GM12873 (cell line): ENCODE data around the gene MTUS2.

Experiments
- TF ChIP-seq, protein P1 (sequence below): IDR thresholded peaks from 2 replicates; pipeline ENCODE4 v1.5.1; 2012; ENCODE audit warnings: low read depth, mild to moderate bottlenecking, moderate library complexity, low read length, control low read depth; ENCODE audit not compliant: insufficient read depth; ENCODE audit errors: missing control alignments

The MTUS2 gene

DNA sequence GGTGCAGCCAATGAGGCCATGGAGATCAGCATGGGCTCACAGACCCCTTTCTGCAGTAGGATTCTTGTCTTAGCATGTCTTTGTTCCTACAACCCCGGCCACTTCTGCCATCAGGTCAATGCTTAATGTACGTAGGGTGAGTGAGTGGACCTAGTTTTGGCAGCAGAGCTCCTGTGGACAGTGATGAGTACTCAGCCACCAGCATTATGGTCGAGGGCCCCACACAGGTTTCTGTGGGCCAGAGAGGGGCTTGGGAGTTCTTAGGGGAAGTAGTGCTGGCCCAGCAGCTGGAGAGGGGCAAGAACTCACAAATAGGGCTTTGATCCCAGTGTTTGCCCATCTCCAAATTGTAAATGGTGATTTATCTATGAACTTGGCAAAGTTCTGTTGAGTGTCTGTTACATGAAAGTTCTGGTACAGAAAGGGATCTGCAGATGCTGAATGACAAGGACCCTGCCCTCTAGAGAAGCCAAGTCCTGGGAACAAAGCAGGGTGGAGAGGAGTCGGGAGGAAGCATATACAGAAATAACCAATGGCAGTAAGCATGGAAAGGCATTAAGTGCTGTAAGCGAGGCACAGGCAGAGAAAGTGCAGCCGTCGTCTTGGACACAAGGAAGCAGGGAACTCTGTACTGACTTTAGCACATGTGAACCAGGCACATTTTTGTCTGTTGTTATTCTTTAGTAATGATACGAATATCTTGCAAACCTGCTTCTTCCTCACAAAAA lies 185.1 kb downstream of the MTUS2 start:
- TF ChIP-seq, protein P1, sequence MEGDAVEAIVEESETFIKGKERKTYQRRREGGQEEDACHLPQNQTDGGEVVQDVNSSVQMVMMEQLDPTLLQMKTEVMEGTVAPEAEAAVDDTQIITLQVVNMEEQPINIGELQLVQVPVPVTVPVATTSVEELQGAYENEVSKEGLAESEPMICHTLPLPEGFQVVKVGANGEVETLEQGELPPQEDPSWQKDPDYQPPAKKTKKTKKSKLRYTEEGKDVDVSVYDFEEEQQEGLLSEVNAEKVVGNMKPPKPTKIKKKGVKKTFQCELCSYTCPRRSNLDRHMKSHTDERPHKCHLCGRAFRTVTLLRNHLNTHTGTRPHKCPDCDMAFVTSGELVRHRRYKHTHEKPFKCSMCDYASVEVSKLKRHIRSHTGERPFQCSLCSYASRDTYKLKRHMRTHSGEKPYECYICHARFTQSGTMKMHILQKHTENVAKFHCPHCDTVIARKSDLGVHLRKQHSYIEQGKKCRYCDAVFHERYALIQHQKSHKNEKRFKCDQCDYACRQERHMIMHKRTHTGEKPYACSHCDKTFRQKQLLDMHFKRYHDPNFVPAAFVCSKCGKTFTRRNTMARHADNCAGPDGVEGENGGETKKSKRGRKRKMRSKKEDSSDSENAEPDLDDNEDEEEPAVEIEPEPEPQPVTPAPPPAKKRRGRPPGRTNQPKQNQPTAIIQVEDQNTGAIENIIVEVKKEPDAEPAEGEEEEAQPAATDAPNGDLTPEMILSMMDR = no peak

DNA sequence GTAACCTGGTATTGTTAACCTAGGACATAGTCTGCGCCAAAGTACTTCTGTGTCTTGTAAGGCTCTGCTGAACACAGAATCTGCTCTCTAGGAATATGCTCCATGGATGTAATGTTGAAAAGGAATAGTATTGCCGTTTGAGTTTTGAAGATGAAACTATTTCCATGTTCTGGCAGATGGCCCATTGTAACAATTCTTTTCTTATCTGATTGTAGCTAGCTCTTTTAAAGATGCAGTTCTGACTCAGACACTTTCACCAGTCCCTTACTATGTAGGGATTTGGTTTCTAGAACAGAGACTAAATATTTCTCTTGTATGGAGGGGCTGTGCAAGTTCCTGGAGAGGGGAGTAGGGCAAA lies 185.6 kb downstream of the MTUS2 start:
- TF ChIP-seq, protein P1 = no peak

DNA sequence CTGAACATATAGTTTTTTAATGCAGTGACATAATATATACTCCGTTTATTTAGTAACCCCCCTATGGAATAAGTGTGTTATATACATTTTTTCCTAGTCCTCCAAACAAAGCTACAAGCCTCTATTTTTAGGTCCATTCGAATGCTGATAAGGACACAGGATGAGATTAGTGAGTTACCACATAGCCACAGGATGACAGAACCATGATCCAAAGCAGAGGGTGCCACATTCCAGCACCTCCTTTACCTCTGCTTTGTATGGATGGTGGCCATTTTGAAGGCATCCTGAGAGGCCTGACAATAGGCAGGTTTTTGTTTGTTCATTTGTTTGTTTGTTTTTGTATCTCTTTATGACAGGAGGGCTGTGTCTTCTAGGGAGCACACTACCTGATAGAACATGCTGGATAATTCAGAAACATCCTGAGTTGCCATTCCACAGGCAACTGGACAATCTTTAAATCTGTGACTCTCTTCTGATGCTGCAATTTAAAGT lies 186.3 kb downstream of the MTUS2 start:
- TF ChIP-seq, protein P1 = no peak

DNA sequence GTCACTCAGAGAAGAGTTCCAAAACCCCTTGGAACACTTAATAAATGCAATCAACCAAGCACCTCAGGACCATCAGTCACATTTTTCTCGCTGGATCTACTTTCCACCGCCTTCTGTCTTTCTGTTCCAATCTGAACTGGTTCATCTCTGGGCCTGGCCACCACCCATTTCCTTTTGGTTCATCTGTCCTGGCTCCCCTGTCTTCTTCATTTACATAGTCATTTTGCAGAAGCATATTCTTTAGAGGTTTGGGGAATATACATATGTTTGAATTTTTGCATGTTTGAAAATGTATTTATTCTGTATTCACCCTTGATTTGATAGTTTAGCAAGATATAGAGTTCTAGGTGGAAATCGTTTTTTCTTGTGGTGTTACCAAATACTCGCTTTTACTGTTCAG lies 188.2 kb downstream of the MTUS2 start:
- TF ChIP-seq, protein P1 = no peak

DNA sequence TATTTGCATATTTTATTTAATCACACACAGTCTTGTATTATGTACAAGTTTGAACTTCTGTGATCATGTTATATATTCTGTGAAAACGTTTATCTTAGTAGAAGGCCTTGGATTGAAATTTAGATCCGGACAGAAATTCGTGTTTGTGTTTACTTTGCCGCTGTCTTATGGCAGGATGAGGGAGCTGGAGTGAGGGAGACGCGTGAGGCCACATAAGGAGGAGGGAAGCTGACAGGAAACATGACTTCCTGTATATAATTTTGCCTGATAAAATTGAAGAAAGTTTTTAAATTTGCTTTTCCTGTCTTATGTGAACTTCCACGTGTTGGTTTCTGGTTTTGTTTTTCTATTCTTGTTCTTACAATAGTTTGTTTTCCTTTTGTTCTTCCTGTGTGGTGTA lies 200.2 kb downstream of the MTUS2 start:
- TF ChIP-seq, protein P1 = no peak

DNA sequence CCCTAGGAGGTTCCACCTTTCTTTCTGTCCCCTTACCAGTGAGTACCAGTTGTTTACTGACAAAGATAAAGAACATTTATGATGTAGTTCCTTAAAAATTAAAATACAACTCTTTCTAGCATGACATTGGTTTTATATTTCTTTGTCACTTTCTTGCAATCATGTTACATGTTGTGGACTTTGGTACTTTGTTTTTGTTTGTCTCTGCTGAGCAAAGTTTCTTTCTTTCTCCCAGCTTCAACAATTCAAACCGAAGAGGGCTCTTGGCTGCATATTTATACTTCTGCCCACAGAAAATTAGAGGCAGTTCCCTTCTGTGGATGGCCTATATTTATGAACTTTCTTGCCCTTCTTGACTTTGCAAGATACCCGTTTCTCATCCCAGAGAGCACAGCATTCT lies 201.2 kb downstream of the MTUS2 start:
- TF ChIP-seq, protein P1 = no peak

DNA sequence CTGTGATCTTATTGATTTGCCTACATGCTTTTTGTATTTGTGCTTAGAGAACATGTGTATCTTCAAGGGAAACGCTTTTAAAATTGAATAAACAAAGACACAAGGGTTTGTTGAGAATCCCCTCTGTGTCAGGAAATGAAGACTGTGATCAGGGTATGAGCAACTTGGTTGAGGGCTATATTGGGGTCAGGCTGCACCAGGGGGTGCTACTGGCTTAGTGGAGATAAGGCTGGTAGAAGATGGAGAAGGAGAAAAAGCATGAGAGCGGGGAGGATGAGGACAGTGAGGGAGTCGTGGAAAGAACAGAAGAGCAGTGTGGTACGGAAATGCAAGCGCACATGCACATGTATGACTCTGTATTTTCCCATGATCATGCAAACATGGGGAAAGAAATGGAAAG lies 201.6 kb downstream of the MTUS2 start:
- TF ChIP-seq, protein P1 = no peak
